LoVo (cell line): ENCODE results near the gene CDK5R1.
A peak's percentile ranks its signal among the peaks of the same experiment; 100 is the strongest.

Source experiments
- DNase-seq: peaks from one replicate; pipeline ENCODE4 v3.0.0-alpha.2; 2016; ENCODE audit warnings: low spot score

CDK5R1 gene

DNA sequence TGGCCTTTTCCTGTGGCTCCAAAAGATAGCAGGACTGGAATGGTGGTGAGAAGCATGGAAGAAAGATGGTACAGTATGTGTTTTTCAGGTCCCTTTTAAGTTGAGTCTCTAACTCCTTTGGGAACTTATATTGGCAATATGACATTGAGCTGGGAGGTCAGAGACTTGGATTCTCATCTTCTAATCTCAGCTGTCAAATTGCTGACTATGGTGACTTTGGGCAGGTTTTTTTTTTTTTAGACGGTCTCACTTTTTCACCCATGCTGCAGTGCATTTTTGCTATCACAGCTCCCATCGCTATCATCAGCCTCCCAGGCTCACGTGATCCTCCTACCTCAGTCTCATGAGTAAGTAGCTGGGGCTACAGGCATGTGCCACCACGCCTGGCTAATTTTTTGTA is 15.1 kb upstream of the CDK5R1 start:
- no peak for DNase-seq

DNA sequence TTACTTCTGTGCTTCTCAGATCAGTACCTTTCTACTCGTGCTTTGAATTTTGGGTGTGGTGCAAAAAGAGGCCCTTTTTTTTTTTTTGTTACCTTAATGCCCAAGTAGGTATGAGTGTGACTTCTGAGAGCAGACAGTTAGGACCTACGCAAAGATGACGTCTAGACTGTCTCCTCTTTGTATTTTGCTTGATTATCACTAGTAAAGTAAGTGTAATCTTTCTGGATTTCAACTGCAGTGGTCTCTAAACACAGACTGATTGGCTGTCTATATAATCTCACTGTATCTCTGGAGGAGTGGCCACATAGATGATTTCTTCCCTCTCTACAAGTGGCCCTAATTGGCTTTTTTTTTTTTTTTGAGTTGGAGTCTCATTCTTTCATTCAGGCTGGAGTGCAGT is 11.5 kb upstream of the CDK5R1 start:
- no peak for DNase-seq

DNA sequence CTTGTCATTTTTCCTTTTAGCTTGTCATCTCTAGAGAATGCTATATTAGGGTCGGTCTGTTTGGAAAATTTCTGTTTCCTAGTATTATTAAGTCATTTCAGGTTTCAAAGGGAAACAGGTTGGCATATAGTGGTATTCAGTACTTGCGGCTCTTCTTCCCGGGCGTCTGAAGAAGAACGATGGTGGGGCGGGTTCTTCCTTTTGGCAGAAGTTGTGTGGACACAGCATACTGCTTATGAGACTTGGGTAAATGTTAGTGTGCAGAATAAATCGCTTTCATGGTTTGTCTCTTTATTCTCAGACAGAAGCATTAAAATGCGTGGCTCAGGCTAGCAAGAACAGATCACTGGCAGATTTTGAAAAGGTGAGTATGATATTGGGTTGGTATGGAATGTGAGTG is 9.6 kb upstream of the CDK5R1 start:
- DNase-seq = no peak

DNA sequence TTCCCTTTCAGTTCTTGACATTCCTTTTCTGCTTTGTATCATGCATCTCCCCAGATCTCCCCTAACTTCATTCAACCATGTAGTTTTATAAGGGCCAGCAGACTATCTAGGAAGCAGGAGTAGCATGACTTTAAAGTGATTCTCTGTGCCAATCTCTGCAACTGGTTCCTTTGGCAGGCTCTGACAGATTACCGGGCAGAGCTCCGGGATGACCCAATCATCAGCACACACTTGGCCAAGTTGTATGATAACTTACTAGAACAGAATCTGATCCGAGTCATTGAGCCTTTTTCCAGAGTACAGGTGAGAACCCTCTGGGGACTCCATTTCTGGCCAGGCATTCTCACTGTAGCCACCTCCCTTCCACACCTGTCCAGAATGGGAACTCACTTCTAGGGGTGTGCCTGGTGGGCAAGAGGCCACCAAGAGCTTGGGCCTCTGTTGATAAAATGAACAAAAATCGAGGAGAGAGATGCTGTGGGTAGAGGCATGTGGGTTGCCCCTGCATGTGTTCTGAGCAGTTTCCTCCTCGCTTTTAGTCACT is 7.6 kb upstream of the CDK5R1 start:
- DNase-seq = no peak

DNA sequence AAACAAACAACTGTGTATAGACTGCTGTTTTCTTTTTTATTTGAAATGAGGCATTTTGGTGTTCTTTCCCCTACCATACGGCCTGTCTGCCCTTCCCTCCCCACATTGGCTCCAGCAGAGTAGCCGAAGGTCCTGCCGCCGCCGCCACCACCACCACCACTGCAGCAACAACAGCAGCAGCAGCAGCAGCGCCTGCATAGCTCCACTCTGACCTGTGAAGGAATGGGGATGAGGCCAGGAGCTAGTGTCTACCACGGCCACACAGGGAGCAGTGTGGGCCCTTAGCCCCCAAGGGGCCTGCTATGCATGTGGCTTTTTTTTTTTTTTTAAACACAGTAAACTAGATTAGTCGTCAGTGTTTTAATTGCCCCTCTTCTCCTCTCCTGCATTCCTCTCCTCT is 5.6 kb upstream of the CDK5R1 start:
- DNase-seq = no peak

DNA sequence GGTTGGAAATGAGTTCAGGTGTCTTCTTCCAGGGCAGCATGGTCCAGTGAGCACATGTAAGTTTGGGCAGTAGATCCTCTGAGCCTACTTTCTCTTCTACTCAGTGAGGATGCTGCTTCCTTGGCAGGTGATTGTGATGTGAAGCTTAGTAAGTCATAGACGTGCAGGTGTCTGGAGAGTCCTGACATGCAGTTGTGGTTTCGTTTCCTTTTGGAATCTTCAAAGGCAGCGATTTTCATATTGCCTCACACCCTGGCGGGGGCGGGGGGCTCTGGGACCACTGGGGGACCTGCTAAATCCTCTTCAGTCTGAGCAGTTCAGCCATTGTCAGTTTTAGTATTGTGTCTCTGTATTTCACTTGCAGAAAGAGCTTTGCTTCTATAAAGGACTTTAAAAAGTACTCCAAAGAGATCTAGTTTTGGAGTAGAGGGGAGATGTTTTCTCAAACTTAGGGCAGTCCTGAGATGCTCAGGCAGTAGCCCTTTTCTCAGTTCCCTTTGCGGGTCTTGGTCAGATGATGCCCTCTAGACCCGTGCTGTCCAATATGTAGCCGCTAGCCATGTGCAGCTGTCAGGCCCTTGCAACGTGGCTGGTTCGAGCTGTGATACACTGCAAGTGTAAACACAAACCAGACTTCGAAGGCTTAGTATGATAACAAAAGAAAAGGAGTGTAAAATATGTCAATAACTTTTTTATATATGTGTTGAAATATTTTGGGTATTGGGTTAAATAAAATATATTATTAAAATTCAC is 4.0 kb upstream of the CDK5R1 start:
- DNase-seq = no peak

DNA sequence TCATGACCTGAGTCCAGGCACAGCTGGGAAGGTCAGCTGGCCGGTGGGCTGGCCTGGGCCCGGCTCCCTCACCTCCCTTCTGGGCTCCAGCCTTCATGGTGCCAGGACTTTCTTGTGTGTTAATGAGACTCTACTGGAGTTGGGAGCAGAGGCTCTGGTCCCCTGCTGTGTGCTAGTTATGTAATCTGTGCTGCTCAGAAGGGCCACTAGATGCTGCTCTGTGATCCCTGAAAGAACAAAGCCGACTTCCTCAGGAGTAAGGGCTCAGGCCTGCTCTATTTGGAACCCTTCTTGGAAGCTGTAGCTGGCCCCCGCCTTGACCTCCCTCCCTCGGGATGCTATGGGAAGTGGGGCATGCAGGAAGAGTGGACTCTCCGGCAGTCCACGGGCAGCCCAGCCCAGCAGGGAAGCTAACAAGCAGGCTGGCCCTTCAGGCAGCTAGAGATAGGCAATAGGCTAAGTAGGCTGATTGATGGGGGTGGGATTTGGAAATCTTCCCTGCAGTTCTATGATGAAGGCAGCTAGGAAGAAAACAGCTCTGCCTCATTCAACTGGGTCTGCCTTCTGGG is 3.3 kb upstream of the CDK5R1 start:
- no peak for DNase-seq

DNA sequence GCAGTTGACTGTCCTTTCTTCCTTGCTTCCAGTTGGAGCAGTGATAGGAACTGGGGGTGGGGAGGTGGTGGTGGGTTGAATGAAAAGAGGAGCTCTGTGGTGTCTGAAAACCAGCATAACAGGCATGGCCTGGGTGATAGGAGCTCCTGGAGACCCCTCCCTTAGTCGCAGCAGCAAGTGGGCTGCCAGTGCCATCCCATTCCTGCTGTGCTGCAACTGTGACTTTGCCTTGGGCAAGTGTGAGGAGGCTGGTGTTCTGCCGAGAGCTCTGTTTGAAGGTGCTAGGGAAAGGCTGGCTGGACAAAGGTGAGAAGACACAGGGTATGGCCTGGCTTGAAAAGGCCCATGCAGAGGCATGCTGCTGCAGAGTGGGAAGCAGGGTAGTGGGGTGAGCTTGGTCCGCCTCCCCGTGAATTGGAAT is 2.7 kb upstream of the CDK5R1 start:
- no peak for DNase-seq

DNA sequence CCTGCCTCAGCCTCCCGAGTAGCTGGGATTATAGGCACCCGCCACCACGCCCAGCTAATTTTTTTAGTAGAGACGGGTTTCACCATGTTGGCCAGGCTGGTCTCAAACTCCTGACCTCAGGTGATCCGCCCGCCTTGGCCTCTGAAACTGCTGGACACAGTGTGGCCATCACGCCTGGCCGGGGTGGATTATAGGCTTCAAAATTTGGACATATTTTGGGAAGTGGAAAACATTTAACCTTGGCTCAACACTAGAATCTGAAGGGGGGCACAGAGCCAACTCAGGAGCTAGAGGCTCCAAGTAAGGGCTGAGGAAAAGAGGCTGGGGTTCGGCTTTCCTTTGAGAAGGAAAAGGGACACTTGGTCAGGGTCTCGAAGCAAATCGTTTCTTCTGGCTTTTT is 2.2 kb upstream of the CDK5R1 start:
- DNase-seq = no peak

DNA sequence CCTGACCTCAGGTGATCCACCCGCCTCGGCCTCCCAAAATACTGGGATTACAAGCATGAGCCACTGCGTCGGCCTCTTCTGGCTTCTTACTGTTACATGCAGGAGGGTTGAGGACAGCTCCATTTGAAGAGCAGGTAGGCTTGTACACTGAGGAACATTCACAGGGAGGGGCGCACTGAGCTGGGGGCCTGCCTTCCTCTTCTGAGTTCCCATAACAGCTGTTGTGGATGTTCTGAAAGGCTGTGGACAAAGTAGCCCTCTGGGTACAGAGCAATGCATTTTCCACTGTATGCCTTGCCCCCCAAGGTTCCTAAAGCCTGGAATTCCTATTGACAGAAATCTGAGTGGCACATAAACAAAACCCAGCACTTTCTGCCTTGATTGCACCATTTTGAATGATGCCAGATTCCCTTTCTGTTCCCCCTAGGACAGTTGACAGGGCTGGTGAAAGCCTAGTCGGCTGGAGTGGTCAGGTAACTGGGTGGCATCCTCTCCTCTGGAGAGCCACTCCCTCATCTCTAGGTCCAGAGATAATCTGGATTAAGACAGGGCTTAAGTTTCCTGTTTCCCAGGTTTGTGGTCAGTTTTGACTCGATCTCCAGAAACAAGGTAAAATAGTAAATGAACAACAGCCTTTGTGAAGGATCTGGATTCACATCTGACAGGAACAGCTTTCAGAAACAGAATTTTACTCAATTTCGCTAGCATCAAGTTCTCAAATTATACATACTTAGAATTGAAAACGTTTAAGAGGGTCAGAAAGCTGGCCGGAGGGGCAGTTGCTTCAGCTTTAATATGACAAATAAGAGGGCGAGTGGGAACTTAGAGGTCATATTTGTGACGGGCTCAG is 1.3 kb upstream of the CDK5R1 start:
- no peak for DNase-seq

DNA sequence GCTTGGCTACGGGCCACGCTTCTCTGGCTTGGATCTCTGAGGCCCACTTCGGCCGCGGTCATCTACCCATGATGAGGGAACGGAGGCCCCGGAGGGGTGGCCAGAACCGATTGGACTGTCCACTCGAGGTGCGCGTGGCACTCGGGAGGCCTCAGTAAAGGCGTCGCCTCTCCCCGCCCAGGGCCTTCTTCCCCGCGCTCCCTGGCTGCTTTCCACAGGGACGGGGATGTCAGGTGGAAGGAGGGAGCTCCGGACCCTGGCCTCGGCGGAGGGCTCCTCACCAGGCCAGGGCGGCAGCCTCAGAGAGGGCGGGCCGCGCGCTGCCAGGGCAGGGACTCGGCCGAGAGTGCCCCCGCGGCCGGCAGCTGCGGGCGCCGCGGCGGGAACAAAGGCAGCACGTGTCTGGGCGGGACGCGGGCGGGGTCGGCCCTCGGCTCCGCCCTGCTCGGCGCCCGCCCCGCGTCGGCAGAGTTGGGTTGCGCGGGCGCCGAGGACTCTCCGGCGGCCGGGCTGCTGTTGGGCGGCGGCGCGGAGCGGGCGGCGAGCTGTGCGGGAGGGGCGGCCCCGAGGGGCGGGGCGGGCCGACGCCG is 587 bp upstream of the CDK5R1 start:
- DNase-seq = peak; percentile 84

DNA sequence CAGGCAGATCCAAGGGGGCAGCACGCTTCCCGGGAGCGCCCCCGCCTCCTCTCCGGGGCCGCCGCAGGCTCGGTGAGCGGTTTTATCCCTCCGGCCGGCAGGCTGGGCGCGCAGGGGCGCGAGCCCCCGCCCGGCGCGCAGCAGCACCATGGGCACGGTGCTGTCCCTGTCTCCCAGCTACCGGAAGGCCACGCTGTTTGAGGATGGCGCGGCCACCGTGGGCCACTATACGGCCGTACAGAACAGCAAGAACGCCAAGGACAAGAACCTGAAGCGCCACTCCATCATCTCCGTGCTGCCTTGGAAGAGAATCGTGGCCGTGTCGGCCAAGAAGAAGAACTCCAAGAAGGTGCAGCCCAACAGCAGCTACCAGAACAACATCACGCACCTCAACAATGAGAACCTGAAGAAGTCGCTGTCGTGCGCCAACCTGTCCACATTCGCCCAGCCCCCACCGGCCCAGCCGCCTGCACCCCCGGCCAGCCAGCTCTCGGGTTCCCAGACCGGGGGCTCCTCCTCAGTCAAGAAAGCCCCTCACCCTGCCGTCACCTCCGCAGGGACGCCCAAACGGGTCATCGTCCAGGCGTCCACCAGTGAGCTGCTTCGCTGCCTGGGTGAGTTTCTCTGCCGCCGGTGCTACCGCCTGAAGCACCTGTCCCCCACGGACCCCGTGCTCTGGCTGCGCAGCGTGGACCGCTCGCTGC is 832 bp downstream of the CDK5R1 start:
- no peak for DNase-seq

DNA sequence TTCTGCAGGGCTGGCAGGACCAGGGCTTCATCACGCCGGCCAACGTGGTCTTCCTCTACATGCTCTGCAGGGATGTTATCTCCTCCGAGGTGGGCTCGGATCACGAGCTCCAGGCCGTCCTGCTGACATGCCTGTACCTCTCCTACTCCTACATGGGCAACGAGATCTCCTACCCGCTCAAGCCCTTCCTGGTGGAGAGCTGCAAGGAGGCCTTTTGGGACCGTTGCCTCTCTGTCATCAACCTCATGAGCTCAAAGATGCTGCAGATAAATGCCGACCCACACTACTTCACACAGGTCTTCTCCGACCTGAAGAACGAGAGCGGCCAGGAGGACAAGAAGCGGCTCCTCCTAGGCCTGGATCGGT is 1.4 kb downstream of the CDK5R1 start:
- DNase-seq = no peak

DNA sequence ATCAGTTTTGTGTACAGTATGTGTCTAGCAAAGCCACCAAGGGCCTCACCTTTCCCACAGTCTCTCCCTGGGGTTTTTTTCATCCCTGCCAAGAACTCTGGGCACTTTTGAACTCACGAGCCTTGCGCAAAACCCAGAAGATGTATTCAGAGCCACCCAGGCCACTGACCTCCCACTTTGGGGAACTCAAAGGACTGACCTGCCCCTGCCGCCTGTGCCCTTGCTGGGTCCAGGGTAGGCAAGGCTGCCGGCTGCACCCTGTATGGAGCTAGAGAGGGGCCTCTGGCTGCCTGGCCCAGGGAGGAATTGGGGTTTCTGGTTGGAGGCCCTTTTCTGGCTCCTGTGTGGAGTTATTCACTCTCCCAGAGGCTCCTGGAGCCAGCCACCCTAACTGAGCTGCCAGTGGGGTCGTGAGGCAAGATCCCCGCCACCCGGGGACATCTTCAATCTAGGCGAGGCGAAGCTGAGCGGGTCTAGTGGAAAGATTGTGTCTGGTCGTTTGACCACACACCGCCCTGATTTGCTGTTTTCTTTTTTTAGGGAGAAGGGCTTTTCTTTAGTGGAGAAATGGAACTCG is 1.9 kb downstream of the CDK5R1 start:
- no peak for DNase-seq

DNA sequence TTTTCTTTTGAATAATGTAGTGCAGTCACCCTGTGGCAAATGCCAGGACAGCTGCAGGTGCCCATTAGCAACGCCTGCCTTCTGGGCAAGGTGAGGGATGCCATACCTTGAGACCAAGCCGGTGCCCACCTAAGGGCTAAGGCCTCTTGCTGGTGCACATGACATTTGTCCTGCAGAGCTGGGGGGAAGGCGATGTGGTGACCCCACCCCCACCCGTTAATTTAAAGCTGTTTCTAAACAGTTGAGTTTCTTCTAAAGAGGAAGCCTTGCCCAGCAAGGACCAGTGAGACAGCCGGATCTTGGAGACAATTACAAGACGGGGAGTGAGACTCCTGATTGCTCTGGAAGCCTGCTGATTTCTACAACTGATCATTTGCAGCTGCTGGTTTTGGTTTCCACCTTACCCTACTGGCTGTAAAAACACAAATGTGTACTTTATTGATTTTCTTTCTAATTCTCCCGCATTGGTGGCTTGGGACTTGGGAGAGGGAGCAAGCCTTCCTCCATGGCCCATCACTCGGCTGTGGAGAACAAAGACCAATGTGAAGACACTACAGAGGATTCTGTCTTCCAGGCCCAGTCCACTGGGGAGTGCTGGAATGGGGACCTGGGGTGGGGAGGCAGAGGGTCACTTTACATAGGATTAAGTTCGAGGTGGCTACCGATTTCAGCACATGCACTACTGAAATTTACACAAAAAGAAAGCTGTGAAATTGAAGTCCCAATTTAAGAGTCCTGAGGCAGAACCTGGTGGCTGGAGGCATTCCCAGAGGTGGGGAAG is 2.7 kb downstream of the CDK5R1 start:
- DNase-seq = no peak

DNA sequence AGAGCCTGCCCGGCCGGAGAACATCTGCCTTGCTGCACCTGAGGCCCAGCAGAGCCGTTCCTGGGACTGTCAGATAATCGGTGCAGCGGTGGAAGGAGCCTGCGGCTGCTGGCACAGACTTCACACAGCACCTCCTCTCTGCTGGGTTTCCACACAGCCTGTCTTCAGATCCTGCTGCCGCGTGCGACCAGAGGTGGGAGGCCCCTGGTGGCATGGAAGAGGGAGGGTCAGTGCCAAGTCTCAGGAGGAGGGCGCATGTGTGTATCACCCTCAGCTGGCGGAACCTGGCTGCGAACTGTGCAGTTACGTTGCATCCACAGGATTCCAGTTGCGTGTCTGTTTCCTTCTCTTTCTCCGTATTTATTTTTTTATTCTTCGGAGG is 3.3 kb downstream of the CDK5R1 start:
- no peak for DNase-seq

DNA sequence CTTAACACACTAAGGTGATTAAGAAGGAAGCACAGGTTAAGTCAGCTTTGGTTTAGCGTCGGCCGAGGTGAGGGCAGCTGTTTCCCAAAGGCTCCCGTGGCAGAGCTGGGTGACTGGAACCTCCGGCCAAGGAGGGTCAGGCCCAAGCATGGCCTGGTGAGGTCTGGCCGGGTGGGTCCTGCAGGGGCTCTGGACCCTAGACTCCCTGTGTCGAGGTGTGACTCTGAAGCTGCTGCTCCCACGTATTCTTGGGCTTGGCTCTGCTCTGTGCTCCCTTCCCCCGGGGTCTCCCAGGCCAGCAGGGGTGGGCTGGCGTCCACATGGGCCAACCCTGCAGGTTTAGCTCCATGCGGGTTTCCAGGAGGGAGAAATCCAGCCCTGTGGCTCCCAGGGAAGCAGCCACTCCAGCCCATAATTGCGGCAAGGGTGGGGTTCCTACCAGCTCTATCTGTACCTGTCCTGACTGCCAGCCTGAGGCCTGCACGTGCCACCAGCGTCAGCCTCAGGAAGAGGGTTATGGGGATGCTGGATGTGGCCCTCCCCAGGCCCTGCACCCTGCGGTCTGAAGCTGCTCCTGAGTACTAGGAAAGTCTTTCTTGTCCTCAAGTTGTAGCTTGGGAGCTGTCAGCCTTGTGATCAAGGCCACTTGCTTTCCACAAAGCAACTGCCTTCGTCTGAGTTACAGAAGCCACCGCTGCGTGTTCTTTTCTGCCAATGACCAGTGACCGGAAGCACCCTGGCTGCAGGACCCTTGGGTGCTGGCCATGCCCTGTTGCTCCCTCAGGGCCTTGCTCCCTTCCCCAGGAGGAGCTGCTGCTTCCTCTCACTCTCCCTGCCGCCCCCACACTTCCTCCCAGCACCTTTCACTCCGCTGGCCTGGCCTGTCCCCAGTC is 4.8 kb downstream of the CDK5R1 start:
- DNase-seq = no peak

DNA sequence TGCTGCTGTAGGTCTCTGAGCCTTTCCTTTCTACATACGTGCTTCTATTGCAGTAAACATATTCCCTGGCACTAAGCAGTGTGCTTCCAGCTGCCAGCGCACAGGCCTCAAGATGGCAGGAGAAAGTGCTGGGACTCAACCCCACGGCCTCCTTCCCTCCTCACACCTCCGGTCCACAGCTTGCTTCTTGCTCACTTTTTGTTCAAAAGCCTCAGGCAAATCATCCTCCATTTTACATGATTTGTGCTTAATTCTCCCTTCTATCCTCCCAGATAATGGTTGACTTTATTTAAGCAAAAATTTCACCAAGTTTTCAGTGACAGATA is 5.4 kb downstream of the CDK5R1 start:
- DNase-seq = no peak

DNA sequence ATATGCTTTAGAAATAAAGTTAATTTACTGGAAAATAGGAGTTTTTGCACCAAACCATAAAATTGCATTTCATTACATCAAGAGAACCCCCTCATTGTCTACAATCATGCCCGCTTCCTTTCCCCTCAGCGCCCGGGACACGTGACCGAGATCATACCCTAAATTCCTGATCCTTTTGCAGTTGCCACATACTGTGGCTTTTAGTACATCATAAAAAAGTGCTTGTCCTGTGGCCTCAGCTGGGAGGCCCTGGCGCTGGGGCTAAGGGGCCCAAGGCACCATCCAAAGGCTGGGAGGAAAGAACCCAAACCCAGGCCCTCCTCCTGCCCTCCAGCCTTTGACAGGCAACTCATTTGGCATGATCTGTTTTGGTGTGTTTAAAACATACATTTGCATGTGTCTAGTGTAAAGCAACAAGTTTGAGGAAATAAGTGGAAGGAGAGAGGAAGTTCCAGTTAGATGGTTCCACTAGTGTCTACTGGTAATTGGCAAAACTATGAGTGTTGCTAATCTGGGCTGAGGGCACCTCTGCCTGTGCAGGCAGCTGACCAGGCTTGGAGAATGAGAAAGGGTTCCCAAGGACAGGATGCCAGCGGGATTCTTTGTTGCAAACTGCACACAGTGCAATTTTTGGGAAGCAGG is 6.0 kb downstream of the CDK5R1 start:
- no peak for DNase-seq
